Mucosa of descending colon (tissue), 3 donors: Measurements from ENCODE around the gene PCDH8. TPM values are rescaled to one million over a fixed set of nuclear protein-coding genes. Genes with fewer than 3 reads are reported as not detected.

Source experiments
- ATAC-seq: fragments of 200-7000 bp; cut with Tn5 transposase; one replicate; pipeline ENCODE4 v1.9.1; 2020; ENCODE audit warnings: mild to moderate bottlenecking, moderate library complexity
- DNase-seq, 3 donors: peaks; one replicate each; pipeline ENCODE4 v3.0.0-alpha.2; 2020
- H3K36me3 ChIP-seq: fragments of 200-600 bp; one replicate; pipeline ENCODE4 v1.8.0; 2021; ENCODE audit warnings: low read depth, mild to moderate bottlenecking
- H3K4me1 ChIP-seq: fragments of 200-600 bp; one replicate; pipeline ENCODE4 v1.8.0; 2021; ENCODE audit warnings: low read depth, mild to moderate bottlenecking
- H3K4me3 ChIP-seq: fragments of 200-600 bp; one replicate; pipeline ENCODE4 v1.8.0; 2021; ENCODE audit warnings: mild to moderate bottlenecking
- H3K9me3 ChIP-seq: fragments of 200-600 bp; one replicate; pipeline ENCODE4 v1.8.0; 2021; ENCODE audit warnings: mild to moderate bottlenecking
- intact Hi-C, 2 donors: fragments of 100-400 bp; cut with DNase I in 1 of 2; cut with micrococcal nuclease in 1 of 2; formaldehyde crosslinking; loops; one replicate each; pipeline versions ENCODE4 v1.11.0 to v1.11.1; 2022; cut with DNase I, micrococcal nuclease
- total RNA-seq, 3 donors: library from RNA; stranded (reverse); fragmentation: NEBNext Ultra II Directional in 2 of 3; extraction: Animal tissue kit (Norgen Biotek cat#: 25700) in 2 of 3; gene quantifications; one replicate each; pipeline versions ENCODE4 v1.2.1 to v1.2.4, GENCODE V29; 2021 to 2023
- TF ChIP-seq, protein P1 (sequence below): fragments of 200-600 bp; IDR thresholded peaks from one replicate; pipeline ENCODE4 v1.8.0; 2022; ENCODE audit warnings: antibody characterized with exemption, mild to moderate bottlenecking
- donor health status: DM: no; HTN: no; CAD: no; lungs with moderate emphysema.
- donor health status: DM: no; HTN: no; CAD: no.
- donor health status: DM: no; HTN: yes; CAD: no.

The PCDH8 gene
- total RNA-seq, 3 donors from 2014 or later: 0.12 to 0.38 (median 0.17) TPM

DNA sequence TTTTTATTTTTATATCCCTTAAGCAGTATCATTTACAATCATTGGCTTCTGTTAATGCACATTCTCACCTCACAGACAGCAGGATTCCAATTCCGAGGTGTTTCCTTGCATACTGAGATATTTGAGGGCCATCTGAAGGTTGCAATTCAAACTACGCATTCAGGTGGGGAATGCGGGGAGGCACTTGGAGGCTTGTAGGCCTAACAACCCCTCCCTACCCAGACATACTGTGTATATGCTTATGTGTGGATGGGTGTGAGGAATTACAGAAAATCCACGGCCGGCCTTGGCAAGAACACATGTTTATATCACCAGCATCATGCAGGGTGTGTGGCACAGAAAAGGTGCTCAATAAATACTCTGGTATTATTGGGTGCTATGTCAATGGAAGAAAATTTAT lies 43.3 kb upstream of the PCDH8 start:
- H3K4me1 ChIP-seq: no peaks in the 10 kb centered on the region
- DNase-seq (no peak), ATAC-seq (no peak)
- TF ChIP-seq, protein P1, sequence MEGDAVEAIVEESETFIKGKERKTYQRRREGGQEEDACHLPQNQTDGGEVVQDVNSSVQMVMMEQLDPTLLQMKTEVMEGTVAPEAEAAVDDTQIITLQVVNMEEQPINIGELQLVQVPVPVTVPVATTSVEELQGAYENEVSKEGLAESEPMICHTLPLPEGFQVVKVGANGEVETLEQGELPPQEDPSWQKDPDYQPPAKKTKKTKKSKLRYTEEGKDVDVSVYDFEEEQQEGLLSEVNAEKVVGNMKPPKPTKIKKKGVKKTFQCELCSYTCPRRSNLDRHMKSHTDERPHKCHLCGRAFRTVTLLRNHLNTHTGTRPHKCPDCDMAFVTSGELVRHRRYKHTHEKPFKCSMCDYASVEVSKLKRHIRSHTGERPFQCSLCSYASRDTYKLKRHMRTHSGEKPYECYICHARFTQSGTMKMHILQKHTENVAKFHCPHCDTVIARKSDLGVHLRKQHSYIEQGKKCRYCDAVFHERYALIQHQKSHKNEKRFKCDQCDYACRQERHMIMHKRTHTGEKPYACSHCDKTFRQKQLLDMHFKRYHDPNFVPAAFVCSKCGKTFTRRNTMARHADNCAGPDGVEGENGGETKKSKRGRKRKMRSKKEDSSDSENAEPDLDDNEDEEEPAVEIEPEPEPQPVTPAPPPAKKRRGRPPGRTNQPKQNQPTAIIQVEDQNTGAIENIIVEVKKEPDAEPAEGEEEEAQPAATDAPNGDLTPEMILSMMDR: no peak
- no peaks in the 10 kb centered on the region for H3K9me3 ChIP-seq
- no peaks in the 10 kb centered on the region for H3K36me3 ChIP-seq
- intact Hi-C loops: no loop called here
- H3K4me3 ChIP-seq: no peak overlapping the region

DNA sequence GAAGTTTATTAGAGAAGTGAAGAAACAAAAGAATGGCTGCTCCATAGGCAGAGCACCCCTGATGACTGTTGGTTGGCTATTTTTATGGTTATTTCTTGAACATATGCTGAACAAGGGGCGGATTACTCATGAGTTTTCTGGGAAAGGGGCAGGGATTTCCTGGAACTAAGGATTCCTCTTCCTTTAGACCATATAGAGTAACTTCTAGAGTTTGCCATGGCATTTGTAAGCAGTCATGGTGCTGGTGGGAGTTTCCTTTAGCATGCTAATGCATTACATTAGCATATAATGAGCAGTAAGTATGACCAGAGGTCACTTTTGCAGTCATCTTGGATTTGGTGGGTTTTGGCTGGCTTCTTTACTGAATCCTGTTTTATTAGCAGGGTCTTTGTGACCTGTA lies 38.7 kb upstream of the PCDH8 start:
- Histone ChIP-seq H3K4me1 (no peaks in the 10 kb centered on the region), H3K36me3 (no peaks in the 10 kb centered on the region), H3K9me3 (no peaks in the 10 kb centered on the region), H3K4me3 (no peak overlapping the region)
- DNase-seq (no peak), ATAC-seq (no peak)
- TF ChIP-seq, protein P1: no peak
- intact Hi-C loops: no loop called here

DNA sequence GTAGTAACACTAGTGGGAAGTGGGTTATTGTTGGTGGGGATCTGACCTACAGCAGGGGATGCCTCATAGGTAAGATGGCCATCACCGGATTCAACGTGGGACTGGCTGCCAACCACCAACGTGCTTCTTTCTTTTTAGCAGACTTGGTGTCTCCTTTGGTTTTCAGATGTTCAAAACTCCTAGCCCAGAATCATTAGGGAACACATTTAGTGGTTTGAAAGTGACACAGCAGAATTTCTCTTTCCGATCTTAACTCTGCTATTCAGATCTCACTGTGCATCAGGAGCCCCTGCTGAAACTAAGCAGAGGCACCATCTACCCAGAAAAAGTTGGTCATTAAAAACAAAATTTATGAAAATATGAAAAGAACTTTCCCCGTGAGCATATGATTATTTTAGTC lies 36.7 kb upstream of the PCDH8 start:
- ATAC-seq: no peak

DNA sequence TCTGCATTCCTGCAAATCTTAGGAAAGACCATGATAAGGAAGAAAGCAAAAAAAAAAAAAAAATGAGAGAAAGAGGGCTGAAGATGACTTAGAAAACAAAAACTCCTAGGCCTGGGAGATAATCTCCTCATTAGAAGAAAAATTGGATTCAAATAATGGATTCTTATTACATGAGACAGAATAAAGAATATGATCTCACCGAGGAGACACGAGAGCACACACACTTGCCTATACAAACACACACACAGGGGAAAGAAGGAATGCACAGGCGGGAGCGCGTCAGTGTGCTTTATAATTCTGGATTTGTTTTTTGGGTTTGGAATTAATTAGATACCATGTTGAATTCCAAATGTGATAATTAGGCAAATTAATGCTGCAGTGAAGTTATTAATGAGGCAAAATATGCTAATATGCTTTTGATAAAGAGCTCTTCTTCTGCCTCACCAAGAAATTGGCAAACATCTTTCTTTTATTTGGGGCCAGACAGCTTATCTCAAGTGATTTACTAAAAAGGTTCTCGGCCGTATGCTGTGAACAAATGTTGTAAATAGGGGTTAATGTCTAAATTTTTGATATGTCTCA lies 36.1 kb upstream of the PCDH8 start:
- H3K36me3 ChIP-seq: no peaks in the 10 kb centered on the region
- ATAC-seq: no peak
- no peaks in the 10 kb centered on the region for H3K4me1 ChIP-seq
- H3K9me3 ChIP-seq: no peaks in the 10 kb centered on the region
- no peak for DNase-seq
- no peak overlapping the region for H3K4me3 ChIP-seq
- TF ChIP-seq, protein P1: no peak
- intact Hi-C loops: no loop called here

More for the DNA sequence above, 36.7 kb upstream of the PCDH8 start:
- intact Hi-C loops: no loop called here
- TF ChIP-seq, protein P1: no peak
- no peak for DNase-seq
- Histone ChIP-seq H3K36me3 (no peaks in the 10 kb centered on the region), H3K4me3 (no peak overlapping the region), H3K9me3 (no peaks in the 10 kb centered on the region), H3K4me1 (no peaks in the 10 kb centered on the region)

DNA sequence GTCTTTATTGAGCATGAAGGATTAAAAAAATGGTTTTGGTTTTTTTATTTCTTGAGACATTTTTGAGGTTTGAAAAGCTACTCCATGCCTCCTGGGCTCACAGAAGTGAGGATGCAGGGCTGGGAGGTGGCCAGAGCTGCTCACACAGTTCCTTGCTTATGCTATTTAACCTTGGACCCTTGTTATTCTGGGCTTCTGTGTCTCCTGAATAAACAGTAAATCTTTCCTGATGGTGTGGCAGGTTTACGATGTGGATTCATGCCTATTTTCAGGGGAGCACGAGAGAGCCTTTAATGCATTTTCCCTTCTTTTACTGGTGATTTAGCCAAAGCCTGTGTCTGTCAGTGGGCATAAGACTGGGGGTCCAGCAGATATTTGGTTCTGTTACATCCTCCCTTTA lies 34.3 kb upstream of the PCDH8 start:
- ATAC-seq: no peak
- TF ChIP-seq, protein P1: no peak
- intact Hi-C loops: no loop called here

More for the DNA sequence above, 34.3 kb upstream of the PCDH8 start:
- Histone ChIP-seq H3K9me3 (no peaks in the 10 kb centered on the region), H3K4me3 (no peak overlapping the region), H3K4me1 (no peaks in the 10 kb centered on the region), H3K36me3 (no peaks in the 10 kb centered on the region)
- no peak for DNase-seq
